AG04449 (cell line): ENCODE data around the gene F8.
"Not testable (repeated sequence)": the region's sequence is repeated elsewhere in the genome, so short reads cannot be mapped to it uniquely, and the experiment has no call there.

ENCODE experiments used
- CTCF ChIA-PET: fragments of 350-600 bp; formaldehyde crosslinking; extraction: SDS; loops from one replicate; lab custom pipeline; 2021; ENCODE audit warnings: antibody characterized with exemption; lab: Yijun Ruan, JAX
- POLR2A ChIA-PET: fragments of 400-600, 350-600 bp; formaldehyde crosslinking; extraction: SDS; loops from one replicate; lab custom pipeline; 2020; ENCODE audit warnings: antibody characterized with exemption, inconsistent platforms; lab: Yijun Ruan, JAX
- DNase-seq: peaks from one replicate; pipeline ENCODE4 v3.0.0-alpha.2; 2010; ENCODE audit warnings: low read depth, low spot score
- H3K4me3 ChIP-seq: 2 replicates; pipeline ENCODE4 v1.5.1; 2011; ENCODE audit warnings: low read depth, mild to moderate bottlenecking, control low read depth, low read length
- CTCF ChIP-seq: IDR thresholded peaks from one replicate; pipeline ENCODE4 v1.5.1; 2011; ENCODE audit warnings: mild to moderate bottlenecking, moderate library complexity, low read length, control low read depth, inconsistent platforms; ENCODE audit not compliant: insufficient read depth; ENCODE audit errors: missing control alignments

F8 gene

GRCh38 chrX:154979629-154980028 is 42.9 kb downstream of the F8 start:
- DNase-seq, result no peak
- no peak overlapping the region for H3K4me3 ChIP-seq
- CTCF ChIA-PET, result interaction anchor here (0.8 to 1.6 kb wide), 4 partner anchors 78 to 237 kb away, joined by 4 to 15 read pairs (median 6); partner anchors contain the start of gene VBP1
- TF ChIP-seq CTCF, result no peak
- POLR2A ChIA-PET, result no interaction called here

- H3K4me3 ChIP-seq, result no peak overlapping the region
- ChIA-PET POLR2A (no interaction called here), CTCF (no interaction called here)
- no peak for DNase-seq
- TF ChIP-seq CTCF, result no peak
These were observed 54.2 kb downstream of the F8 start for GRCh38 chrX:154968353-154968752.

DNA sequence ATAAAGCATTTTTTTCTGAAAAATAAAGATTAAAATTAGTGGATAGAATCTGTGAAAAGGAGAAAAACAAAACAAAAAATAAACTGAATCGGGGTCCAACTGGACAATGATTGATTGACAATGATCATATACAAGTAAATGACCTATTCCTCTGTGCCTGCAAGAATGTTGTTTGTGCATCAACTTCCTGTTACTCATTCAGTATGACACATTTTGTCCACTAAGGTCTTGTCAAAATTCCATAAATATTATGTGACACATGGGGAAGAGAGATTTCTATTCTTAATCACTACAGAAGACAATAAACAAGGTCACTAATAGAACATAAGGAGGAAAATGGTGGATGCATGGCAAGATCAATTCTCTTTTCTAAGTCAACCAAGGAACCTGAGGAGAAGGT is 54.9 kb downstream of the F8 start:
- POLR2A ChIA-PET, result no interaction called here

GRCh38 chrX:154961947-154962346 is 60.6 kb downstream of the F8 start:
- ChIA-PET CTCF (no interaction called here), POLR2A (no interaction called here)
- H3K4me3 ChIP-seq, result no peak overlapping the region
- no peak for DNase-seq
- TF ChIP-seq CTCF, result no peak

More for the DNA sequence above, 54.9 kb downstream of the F8 start:
- no peak for DNase-seq
- no peak for TF ChIP-seq CTCF
- CTCF ChIA-PET, result no interaction called here
- no peak overlapping the region for H3K4me3 ChIP-seq

GRCh38 chrX:154955799-154956198 is 66.7 kb downstream of the F8 start:
- H3K4me3 ChIP-seq, POLR2A ChIA-PET, DNase-seq, CTCF ChIA-PET: not testable (repeated sequence)

- H3K4me3 ChIP-seq, CTCF ChIA-PET, POLR2A ChIA-PET, DNase-seq: not testable (repeated sequence)
These were observed 83.3 kb downstream of the F8 start for GRCh38 chrX:154939265-154939664.

DNA sequence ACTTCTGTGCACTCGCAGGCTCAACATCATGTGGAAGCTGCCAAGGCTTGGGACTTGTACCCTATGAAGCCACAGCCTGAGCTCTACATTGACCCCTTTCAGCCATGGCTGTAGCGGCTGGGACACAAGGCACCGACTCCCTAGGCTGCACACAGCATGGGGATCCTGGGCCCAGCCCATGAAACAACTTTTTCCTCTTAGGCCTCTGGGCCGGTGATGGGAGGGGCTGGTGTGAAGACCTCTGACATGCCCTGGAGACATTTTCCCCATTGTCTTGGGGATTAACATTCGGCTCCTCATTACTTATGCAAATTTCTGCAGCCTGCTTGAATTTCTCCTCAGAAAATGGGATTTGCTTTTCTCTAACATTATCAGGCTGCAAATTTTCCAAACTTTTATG is 97.8 kb downstream of the F8 start:
- CTCF ChIA-PET, DNase-seq, POLR2A ChIA-PET, H3K4me3 ChIP-seq: not testable (repeated sequence)

DNA sequence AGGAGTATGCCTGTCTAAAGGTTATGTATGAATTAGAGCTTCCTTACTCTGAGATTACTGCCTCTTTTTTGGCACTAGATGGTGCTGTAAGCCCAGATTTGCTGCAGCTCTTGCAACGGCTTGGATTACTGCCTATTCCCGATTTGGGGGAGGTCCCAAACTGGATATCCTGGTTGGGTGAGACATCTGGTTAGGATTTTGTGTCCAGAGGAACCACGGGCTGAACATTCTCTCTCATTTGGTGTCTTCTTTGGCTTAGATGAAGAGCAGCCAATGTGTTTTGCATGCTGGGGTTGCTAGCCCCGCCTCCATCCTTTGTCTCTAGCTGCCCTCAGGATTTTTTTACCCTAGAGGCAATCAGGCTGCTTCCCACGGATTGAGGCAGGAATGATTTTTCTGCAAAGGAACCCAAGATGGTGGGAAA is 104.5 kb downstream of the F8 start:
- CTCF ChIA-PET, result interaction anchor here (0.6 to 2.8 kb wide), 23 partner anchors 9 to 299 kb away, joined by 3 to 24 read pairs (median 4); partner anchors contain the start of gene VBP1
- no peak overlapping the region; the same call in 1 of the 2 replicates for H3K4me3 ChIP-seq
- peak; percentile 43 for TF ChIP-seq CTCF
- DNase-seq, result peak; percentile 36
- POLR2A ChIA-PET, result no interaction called here
